ENCODE data around the gene PARP6.

The PARP6 gene

GRCh38 chr15:72312605-72313447 is 40.5 kb upstream of the PARP6 start:
- TF ChIP-seq RAD21 (IDR thresholded peaks at IDR 0.05; ENCODE audit: low read depth) (peak; percentile 88), TAF1 (IDR thresholded peaks at IDR 0.05; ENCODE audit: low read depth) (no peak), YY1 (IDR thresholded peaks at IDR 0.05; ENCODE audit: low read depth) (peak; percentile 62; the same call in 1 of the 2 replicates)

- TF ChIP-seq EGR1 (IDR thresholded peaks at IDR 0.05), result no peak
- TF ChIP-seq ZBTB7A (IDR thresholded peaks at IDR 0.05; ENCODE audit: low read depth), result no peak
- no peak for TF ChIP-seq FOXM1 (IDR thresholded peaks at IDR 0.05; ENCODE audit: borderline replicate concordance, low read depth)
- no peak for TF ChIP-seq CEBPB (IDR thresholded peaks at IDR 0.05)
- TF ChIP-seq YY1 (IDR thresholded peaks at IDR 0.05; ENCODE audit: low read depth), result no peak
- TF ChIP-seq USF1 (IDR thresholded peaks at IDR 0.05), result no peak
- no peak for TF ChIP-seq MAX (IDR thresholded peaks at IDR 0.05)
- TF ChIP-seq TCF12 (IDR thresholded peaks at IDR 0.05; ENCODE audit: low read depth), result no peak
- TF ChIP-seq RAD21 (IDR thresholded peaks at IDR 0.05; ENCODE audit: low read depth), result no peak
- no peak for TF ChIP-seq CREB1 (IDR thresholded peaks at IDR 0.05; ENCODE audit: low read depth)
- no peak for TF ChIP-seq NFIC (IDR thresholded peaks at IDR 0.05)
- no peak for TF ChIP-seq TAF1 (IDR thresholded peaks at IDR 0.05; ENCODE audit: low read depth)
- no peak for TF ChIP-seq REST (IDR thresholded peaks at IDR 0.05; ENCODE audit: low read depth)
- TF ChIP-seq EP300 (IDR thresholded peaks at IDR 0.05; ENCODE audit: borderline replicate concordance), result no peak
- TF ChIP-seq TEAD4 (IDR thresholded peaks at IDR 0.05), result no peak
Measured at GRCh38 chr15:72307026-72307425, 34.7 kb upstream of the PARP6 start.

- TF ChIP-seq TCF12 (IDR thresholded peaks at IDR 0.05; ENCODE audit: low read depth), result no peak
- no peak for TF ChIP-seq EP300 (IDR thresholded peaks at IDR 0.05; ENCODE audit: borderline replicate concordance)
Measured at GRCh38 chr15:72306211-72306785, 33.9 kb upstream of the PARP6 start.

GRCh38 chr15:72304596-72304995 is 32.2 kb upstream of the PARP6 start:
- TF ChIP-seq TCF12 (IDR thresholded peaks at IDR 0.05; ENCODE audit: low read depth), result no peak
- TF ChIP-seq EGR1 (IDR thresholded peaks at IDR 0.05), result no peak
- TF ChIP-seq FOXM1 (IDR thresholded peaks at IDR 0.05; ENCODE audit: borderline replicate concordance, low read depth), result no peak
- no peak for TF ChIP-seq USF1 (IDR thresholded peaks at IDR 0.05)
- no peak for TF ChIP-seq EP300 (IDR thresholded peaks at IDR 0.05; ENCODE audit: borderline replicate concordance)
- no peak for TF ChIP-seq MAX (IDR thresholded peaks at IDR 0.05)
- no peak for TF ChIP-seq YY1 (IDR thresholded peaks at IDR 0.05; ENCODE audit: low read depth)
- no peak for TF ChIP-seq CREB1 (IDR thresholded peaks at IDR 0.05; ENCODE audit: low read depth)
- no peak for TF ChIP-seq TAF1 (IDR thresholded peaks at IDR 0.05; ENCODE audit: low read depth)
- no peak for TF ChIP-seq NFIC (IDR thresholded peaks at IDR 0.05)
- TF ChIP-seq TEAD4 (IDR thresholded peaks at IDR 0.05), result no peak
- TF ChIP-seq REST (IDR thresholded peaks at IDR 0.05; ENCODE audit: low read depth), result no peak
- TF ChIP-seq CEBPB (IDR thresholded peaks at IDR 0.05), result no peak

- TF ChIP-seq EP300 (IDR thresholded peaks at IDR 0.05; ENCODE audit: borderline replicate concordance) (no peak), TCF12 (IDR thresholded peaks at IDR 0.05; ENCODE audit: low read depth) (no peak), FOXM1 (IDR thresholded peaks at IDR 0.05; ENCODE audit: borderline replicate concordance, low read depth) (no peak), CEBPB (IDR thresholded peaks at IDR 0.05) (no peak), EGR1 (IDR thresholded peaks at IDR 0.05) (no peak), YY1 (IDR thresholded peaks at IDR 0.05; ENCODE audit: low read depth) (no peak), TAF1 (IDR thresholded peaks at IDR 0.05; ENCODE audit: low read depth) (no peak), TEAD4 (IDR thresholded peaks at IDR 0.05) (no peak), USF1 (IDR thresholded peaks at IDR 0.05) (no peak), RAD21 (IDR thresholded peaks at IDR 0.05; ENCODE audit: low read depth) (no peak), MAX (IDR thresholded peaks at IDR 0.05) (no peak), ZBTB7A (IDR thresholded peaks at IDR 0.05; ENCODE audit: low read depth) (no peak)
Measured at GRCh38 chr15:72302955-72303354, 30.6 kb upstream of the PARP6 start.

Measured in Ishikawa (cell line).